ENCODE measurements around the gene FAM83G. TPM values are rescaled to one million over a fixed set of nuclear protein-coding genes. Genes with fewer than 3 reads are reported as not detected.

FAM83G gene
- total RNA-seq, 4 donors from 2014 or later: 11.9 to 21.3 (median 13.9) TPM

DNA sequence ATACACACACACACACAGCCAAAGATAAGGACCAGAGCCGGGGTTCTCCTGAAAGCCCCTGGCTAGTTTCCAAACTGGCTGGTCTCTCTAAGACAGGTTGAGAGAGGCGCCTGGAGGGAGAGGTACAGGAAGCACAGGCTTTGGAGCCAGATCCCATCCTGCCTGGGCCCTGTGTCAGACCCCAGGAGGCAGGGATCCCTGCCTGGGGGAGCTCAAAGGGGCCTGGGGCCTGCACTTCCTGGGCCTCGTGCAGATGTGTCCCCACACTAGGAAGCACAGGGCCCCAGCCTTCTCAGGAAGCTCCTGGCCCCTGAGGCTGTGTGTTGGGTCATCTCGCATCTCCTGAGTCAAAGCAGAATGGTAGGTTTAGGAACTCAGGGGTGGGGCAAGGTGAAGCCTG, 36.6 kb downstream of the FAM83G start:
- no peaks in the 10 kb centered on the region for H3K9me3 ChIP-seq
- H3K36me3 ChIP-seq: peaks cover 0 to 5% of the 10 kb centered on the region in 2 donors
- peaks cover 0 to 18% of the 10 kb centered on the region in 2 donors for H3K4me1 ChIP-seq
- 44 to 73% methylated on average over 3 to 4 of the region's 4 CpGs for WGBS, 2 donors
- H3K27ac ChIP-seq: no peak overlapping the region
- TF ChIP-seq, protein P1, sequence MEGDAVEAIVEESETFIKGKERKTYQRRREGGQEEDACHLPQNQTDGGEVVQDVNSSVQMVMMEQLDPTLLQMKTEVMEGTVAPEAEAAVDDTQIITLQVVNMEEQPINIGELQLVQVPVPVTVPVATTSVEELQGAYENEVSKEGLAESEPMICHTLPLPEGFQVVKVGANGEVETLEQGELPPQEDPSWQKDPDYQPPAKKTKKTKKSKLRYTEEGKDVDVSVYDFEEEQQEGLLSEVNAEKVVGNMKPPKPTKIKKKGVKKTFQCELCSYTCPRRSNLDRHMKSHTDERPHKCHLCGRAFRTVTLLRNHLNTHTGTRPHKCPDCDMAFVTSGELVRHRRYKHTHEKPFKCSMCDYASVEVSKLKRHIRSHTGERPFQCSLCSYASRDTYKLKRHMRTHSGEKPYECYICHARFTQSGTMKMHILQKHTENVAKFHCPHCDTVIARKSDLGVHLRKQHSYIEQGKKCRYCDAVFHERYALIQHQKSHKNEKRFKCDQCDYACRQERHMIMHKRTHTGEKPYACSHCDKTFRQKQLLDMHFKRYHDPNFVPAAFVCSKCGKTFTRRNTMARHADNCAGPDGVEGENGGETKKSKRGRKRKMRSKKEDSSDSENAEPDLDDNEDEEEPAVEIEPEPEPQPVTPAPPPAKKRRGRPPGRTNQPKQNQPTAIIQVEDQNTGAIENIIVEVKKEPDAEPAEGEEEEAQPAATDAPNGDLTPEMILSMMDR (IDR thresholded peaks at IDR 0.05): no peak
- TF ChIP-seq POLR2A (IDR thresholded peaks at IDR 0.05): no peak
- DNase-seq: peak; percentile 42 to 49
- H3K4me3 ChIP-seq (replicated peaks in 1 of 3): no peak overlapping the region
- intact Hi-C loops (cut with DNase I): loop anchor here (10.0 kb wide), 1 partner anchor 57 kb away; no protein-coding TSS in a partner anchor
- no peaks in the 10 kb centered on the region for H3K27me3 ChIP-seq

DNA sequence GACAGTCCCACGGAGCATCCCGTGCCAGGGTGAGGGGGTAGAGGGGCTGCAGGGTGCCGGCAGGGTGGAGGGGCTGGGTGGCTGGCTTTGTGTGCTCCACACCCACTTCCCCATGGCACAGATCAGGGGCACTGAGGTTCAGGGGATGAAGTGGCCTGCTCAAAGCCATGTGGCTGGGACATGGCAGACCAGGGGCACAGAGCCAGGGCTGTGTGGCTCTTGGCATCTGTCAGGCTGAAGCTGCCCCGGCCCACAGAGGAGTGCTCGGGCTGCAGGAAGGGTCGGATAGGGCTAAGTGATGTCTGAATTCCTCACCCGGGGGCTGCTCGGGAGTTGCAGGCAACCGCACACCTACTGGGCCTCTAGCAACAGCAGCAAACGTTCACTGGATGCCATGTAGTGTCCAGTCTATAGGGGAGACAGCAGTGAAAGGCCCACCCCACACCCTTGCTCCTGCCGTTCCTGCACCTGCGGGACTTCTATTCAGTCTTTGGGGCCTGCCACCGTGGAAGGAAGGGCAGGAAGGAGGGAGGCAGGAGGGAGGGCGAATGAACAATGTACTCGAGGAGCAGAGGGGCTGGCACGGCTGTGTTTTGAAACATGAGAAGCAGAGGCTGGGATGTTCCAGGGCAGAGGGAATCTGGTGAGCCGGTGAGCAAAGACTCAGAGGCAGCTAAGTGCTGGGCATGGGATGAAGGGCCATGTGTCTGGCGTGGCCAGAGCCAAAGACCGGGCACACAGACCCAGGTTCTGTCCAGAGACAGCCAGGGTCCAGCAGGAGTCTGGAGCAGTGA, 37.5 kb downstream of the FAM83G start:
- Histone ChIP-seq H3K4me3 (replicated peaks in 1 of 3) (no peak overlapping the region), H3K27ac (no peak overlapping the region), H3K9me3 (no peaks in the 10 kb centered on the region), H3K27me3 (no peaks in the 10 kb centered on the region), H3K4me1 (peaks cover 0 to 18% of the 10 kb centered on the region in 2 donors), H3K36me3 (peaks cover 0 to 5% of the 10 kb centered on the region in 2 donors)
- DNase-seq: peak; percentile 54 to 62
- TF ChIP-seq, protein P1 (IDR thresholded peaks at IDR 0.05): no peak
- no peak for TF ChIP-seq POLR2A (IDR thresholded peaks at IDR 0.05)
- intact Hi-C loops (cut with DNase I): loop anchor here (10.0 kb wide), 1 partner anchor 58 kb away; no protein-coding TSS in a partner anchor
- WGBS, 2 donors: 46 to 60% methylated on average over 13 to 18 of the region's 19 CpGs

DNA sequence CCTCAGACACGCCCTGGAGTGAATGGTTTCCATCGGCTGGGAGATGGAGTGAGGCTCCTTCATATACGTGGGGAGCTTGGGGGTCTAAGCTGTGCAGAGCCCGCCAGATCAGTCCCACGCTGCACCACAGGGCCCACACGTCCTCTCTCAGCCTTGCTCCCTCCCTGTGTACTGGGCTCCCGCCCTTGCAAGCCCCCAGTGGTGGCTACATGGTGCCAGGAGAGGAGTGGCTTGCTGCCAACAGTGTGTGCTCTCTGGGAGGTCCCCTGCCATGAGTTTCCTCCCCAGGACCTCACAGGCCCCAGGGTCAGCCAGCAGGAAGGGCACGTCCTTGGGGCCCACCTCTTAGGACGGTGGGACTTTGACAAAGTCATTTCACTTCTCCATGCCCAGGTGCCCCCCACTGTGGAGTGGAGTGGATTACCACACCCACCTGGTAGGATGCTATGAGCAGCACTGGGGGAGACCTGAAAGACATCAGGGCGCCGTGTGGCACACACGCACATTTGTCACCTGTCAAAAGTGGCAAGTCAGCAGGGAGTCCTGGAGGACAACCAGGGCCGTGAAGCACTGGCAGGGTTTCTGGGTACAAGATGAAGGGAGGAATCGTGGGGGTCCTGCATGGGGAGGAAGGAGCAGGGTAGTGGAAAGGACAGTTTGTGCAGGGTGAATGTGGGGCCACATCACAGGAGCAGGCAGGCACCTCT, 38.9 kb downstream of the FAM83G start:
- peaks cover 0 to 18% of the 10 kb centered on the region in 2 donors for H3K4me1 ChIP-seq
- WGBS, 2 donors: 80 to 85% methylated on average over 9 to 14 of the region's 14 CpGs
- DNase-seq: no peak
- intact Hi-C loops (cut with DNase I): loop anchor here (10.0 kb wide), 1 partner anchor 59 kb away; no protein-coding TSS in a partner anchor
- no peak overlapping the region for H3K27ac ChIP-seq
- no peak for TF ChIP-seq POLR2A (IDR thresholded peaks at IDR 0.05)
- TF ChIP-seq, protein P1 (IDR thresholded peaks at IDR 0.05): no peak
- no peaks in the 10 kb centered on the region for H3K27me3 ChIP-seq
- peaks cover 0 to under 1% of the 10 kb centered on the region in 2 donors for H3K36me3 ChIP-seq
- no peak overlapping the region for H3K4me3 ChIP-seq (replicated peaks in 1 of 3)
- H3K9me3 ChIP-seq: no peaks in the 10 kb centered on the region

DNA sequence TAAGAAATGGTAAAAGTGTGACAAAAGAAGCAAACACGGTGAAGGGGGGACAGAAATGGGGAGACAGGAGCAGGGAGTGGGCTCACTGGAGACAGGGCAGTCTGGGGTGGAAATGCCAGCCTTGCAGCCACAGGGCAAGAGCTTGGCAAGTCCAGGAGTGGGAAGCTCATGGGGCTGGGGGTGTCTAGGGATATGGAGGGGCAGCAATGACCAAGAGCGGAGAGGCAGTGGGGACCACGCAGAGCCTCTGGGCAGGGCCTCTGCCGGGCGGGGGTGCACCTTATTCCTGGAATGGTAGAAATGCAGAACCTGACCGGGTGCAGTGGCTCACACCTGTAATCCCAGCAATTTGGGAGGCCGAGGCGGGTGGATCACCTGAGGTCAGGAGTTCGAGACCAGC, 40.0 kb downstream of the FAM83G start:
- intact Hi-C loops (cut with DNase I): loop anchor here (10.0 kb wide), 1 partner anchor 60 kb away; no protein-coding TSS in a partner anchor
- TF ChIP-seq, protein P1 (IDR thresholded peaks at IDR 0.05): no peak
- no peak for TF ChIP-seq POLR2A (IDR thresholded peaks at IDR 0.05)
- H3K27me3 ChIP-seq: no peaks in the 10 kb centered on the region
- H3K36me3 ChIP-seq: no peaks in the 10 kb centered on the region
- 89 to 99% methylated on average over 7 to 9 of the region's 9 CpGs for WGBS, 2 donors
- H3K27ac ChIP-seq: no peak overlapping the region
- H3K4me3 ChIP-seq (replicated peaks in 1 of 3): no peak overlapping the region
- no peaks in the 10 kb centered on the region for H3K9me3 ChIP-seq
- no peak for DNase-seq
- H3K4me1 ChIP-seq: peaks cover 0 to 18% of the 10 kb centered on the region in 2 donors
